HL-60 (cell line): ENCODE results near the gene IFIT3.

ENCODE experiments used
- DNase-seq, 2 experiments: peaks; one replicate each; pipeline ENCODE4 v3.0.0-alpha.2; 2010 to 2020; ENCODE audit warnings: low read depth in 1 of 2, low spot score in 1 of 2
- H3K27ac ChIP-seq: fragments of 250-450 bp; sonication (Bioruptor Pico); replicated peaks from 2 replicates; pipeline ENCODE4 v1.5.1; 2020; ENCODE audit warnings: mild to moderate bottlenecking, moderate library complexity
- H3K27me3 ChIP-seq: fragments of 250-450 bp; sonication (Bioruptor Pico); 2 replicates; pipeline ENCODE4 v1.5.1; 2021; ENCODE audit warnings: mild to moderate bottlenecking, moderate library complexity; ENCODE audit not compliant: insufficient read depth, poor library complexity, severe bottlenecking
- H3K4me3 ChIP-seq: replicated peaks from 2 replicates; pipeline ENCODE4 v1.5.1; 2011; ENCODE audit warnings: mild to moderate bottlenecking, control low read depth, low read length; ENCODE audit not compliant: insufficient read depth
- CTCF ChIP-seq: IDR thresholded peaks from one replicate; pipeline ENCODE4 v1.5.1; 2011; ENCODE audit warnings: low read length, control low read depth, inconsistent platforms; ENCODE audit not compliant: insufficient read depth
- GABPA ChIP-seq: IDR thresholded peaks from 2 replicates; pipeline ENCODE4 v1.6.1; 2012; ENCODE audit warnings: low read depth
- POLR2AphosphoS5 ChIP-seq: IDR thresholded peaks from 2 replicates; pipeline ENCODE4 v1.6.1; 2012; ENCODE audit warnings: low read depth
- REST ChIP-seq: IDR thresholded peaks from 2 replicates; pipeline ENCODE4 v1.6.1; 2012; ENCODE audit warnings: low read depth; ENCODE audit not compliant: insufficient replicate concordance
- SPI1 ChIP-seq: IDR thresholded peaks from 2 replicates; pipeline ENCODE4 v1.6.1; 2012; ENCODE audit warnings: low read depth, mild to moderate bottlenecking, borderline replicate concordance

IFIT3 gene

GRCh38 chr10:89304446-89304845 is 23.4 kb upstream of the IFIT3 start:
- no peak for DNase-seq
- H3K27me3 ChIP-seq = no peaks in the 10 kb centered on the region
- H3K27ac ChIP-seq = no peak overlapping the region
- TF ChIP-seq SPI1 = no peak
- no peak for TF ChIP-seq CTCF
- TF ChIP-seq GABPA = no peak
- no peak for TF ChIP-seq REST
- no peak overlapping the region for H3K4me3 ChIP-seq

DNA sequence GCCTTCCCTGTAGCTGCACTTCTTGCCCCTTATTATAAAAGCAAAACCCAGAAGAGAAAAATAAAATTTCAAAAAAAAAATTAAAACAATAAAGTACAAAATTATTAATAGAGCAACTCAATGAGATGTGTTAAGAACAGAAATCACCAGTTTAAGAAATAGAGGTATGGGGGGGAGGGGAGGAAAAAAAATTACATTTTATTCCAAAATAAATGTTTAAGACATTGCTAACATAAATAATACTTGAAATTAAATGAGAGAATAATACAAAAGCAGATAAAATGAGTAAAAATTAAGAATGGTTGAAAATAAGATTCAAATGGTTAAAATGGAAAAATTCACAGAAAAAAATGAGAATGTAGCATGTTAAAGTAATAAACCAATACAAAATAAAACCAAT is 22.9 kb upstream of the IFIT3 start:
- TF ChIP-seq POLR2AphosphoS5 = no peak
- no peak for TF ChIP-seq GABPA
- no peak for TF ChIP-seq REST
- TF ChIP-seq CTCF = no peak
- TF ChIP-seq SPI1 = no peak
- no peak for DNase-seq
- Histone ChIP-seq H3K27me3 (no peaks in the 10 kb centered on the region), H3K4me3 (no peak overlapping the region), H3K27ac (no peak overlapping the region)

DNA sequence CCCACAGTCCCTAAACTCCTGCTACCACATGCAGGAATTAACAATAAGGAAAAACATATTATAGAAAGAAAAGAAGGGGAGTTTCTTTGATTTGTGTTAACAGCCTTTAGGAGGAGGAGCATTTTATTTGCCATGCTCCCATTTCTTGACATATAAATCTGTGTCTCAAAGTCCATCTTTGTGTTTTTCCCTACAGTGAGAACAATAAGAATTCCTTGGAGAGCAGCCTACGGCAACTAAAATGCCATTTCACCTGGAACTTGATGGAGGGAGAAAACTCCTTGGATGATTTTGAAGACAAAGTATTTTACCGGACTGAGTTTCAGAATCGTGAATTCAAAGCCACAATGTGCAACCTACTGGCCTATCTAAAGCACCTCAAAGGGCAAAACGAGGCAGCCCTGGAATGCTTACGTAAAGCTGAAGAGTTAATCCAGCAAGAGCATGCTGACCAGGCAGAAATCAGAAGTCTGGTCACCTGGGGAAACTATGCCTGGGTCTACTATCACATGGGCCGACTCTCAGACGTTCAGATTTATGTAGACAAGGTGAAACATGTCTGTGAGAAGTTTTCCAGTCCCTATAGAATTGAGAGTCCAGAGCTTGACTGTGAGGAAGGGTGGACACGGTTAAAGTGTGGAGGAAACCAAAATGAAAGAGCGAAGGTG is 21.9 kb upstream of the IFIT3 start:
- no peak overlapping the region for H3K27ac ChIP-seq
- no peak for DNase-seq
- no peak overlapping the region for H3K4me3 ChIP-seq
- TF ChIP-seq GABPA (no peak), POLR2AphosphoS5 (no peak), SPI1 (no peak), REST (no peak), CTCF (no peak)
- H3K27me3 ChIP-seq = no peaks in the 10 kb centered on the region
